RWPE2 (cell line): ENCODE measurements around the gene FSCN2.
A peak's percentile ranks its signal among the peaks of the same experiment; 100 is the strongest.

Source experiments
- ATAC-seq: fragments of 200-7000 bp; cut with Tn5 transposase; 3 replicates; pipeline ENCODE4 v1.9.1; 2021; ENCODE audit warnings: low read depth
- DNase-seq: peaks from one replicate; pipeline ENCODE4 v3.0.0-alpha.2; 2020; ENCODE audit warnings: low spot score
- H3K27ac ChIP-seq: fragments of 450-650 bp; 2 replicates; pipeline ENCODE4 v1.5.1; 2017; ENCODE audit warnings: mild to moderate bottlenecking; ENCODE audit not compliant: poor library complexity, severe bottlenecking
- H3K27me3 ChIP-seq: fragments of 250-450 bp; sonication (Bioruptor Pico); 2 replicates; pipeline ENCODE4 v1.5.1; 2021; ENCODE audit warnings: mild to moderate bottlenecking, moderate library complexity; ENCODE audit not compliant: insufficient read depth, poor library complexity, severe bottlenecking
- H3K36me3 ChIP-seq: fragments of 250-450 bp; sonication (Bioruptor Pico); 2 replicates; pipeline ENCODE4 v1.5.1; 2020; ENCODE audit warnings: low read depth, mild to moderate bottlenecking, moderate library complexity
- H3K4me1 ChIP-seq: fragments of 250-450 bp; sonication (Bioruptor Pico); 2 replicates; pipeline ENCODE4 v1.5.1; 2021; ENCODE audit warnings: mild to moderate bottlenecking, moderate library complexity; ENCODE audit not compliant: insufficient read depth, poor library complexity, severe bottlenecking
- H3K4me3 ChIP-seq: fragments of 250-450 bp; sonication (Bioruptor Pico); 2 replicates; pipeline ENCODE4 v1.5.1; 2021; ENCODE audit warnings: mild to moderate bottlenecking, moderate library complexity; ENCODE audit not compliant: severe bottlenecking
- H3K9me3 ChIP-seq: fragments of 250-450 bp; sonication (Bioruptor Pico); 2 replicates; pipeline ENCODE4 v1.5.1; 2021; ENCODE audit warnings: mild to moderate bottlenecking, moderate library complexity; ENCODE audit not compliant: severe bottlenecking
- TF ChIP-seq, protein P1 (sequence below): fragments of 450-650 bp; IDR thresholded peaks from one replicate; pipeline ENCODE4 v1.5.1; 2017; ENCODE audit warnings: mild to moderate bottlenecking, moderate library complexity; ENCODE audit not compliant: poor library complexity, severe bottlenecking

Gene FSCN2

DNA sequence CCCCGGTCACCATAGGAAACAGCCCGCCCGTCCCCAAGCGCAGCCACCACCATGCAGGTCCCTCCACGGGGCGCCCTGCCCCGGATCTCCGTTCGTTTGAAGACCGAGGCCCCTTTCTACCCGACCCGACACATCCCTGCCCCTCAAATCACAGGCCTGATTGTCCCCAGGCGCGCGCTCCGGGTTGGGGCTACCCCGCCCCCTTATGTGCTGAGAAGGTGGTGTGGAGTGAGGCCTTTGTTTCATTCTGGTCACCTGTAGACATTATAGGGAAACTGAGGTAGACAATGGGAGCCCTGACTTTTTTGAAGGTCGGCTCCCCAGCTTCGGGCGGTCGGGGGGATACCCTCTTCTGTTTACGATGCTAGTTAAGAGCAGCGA, 14.8 kb upstream of the FSCN2 start:
- Histone ChIP-seq H3K36me3 (peaks cover 36% of the 10 kb centered on the region), H3K4me1 (peaks cover 5% of the 10 kb centered on the region), H3K27ac (peak overlapping the region; percentile 97), H3K9me3 (no peaks in the 10 kb centered on the region), H3K4me3 (peak overlapping the region; percentile 66), H3K27me3 (no peaks in the 10 kb centered on the region)
- TF ChIP-seq, protein P1, sequence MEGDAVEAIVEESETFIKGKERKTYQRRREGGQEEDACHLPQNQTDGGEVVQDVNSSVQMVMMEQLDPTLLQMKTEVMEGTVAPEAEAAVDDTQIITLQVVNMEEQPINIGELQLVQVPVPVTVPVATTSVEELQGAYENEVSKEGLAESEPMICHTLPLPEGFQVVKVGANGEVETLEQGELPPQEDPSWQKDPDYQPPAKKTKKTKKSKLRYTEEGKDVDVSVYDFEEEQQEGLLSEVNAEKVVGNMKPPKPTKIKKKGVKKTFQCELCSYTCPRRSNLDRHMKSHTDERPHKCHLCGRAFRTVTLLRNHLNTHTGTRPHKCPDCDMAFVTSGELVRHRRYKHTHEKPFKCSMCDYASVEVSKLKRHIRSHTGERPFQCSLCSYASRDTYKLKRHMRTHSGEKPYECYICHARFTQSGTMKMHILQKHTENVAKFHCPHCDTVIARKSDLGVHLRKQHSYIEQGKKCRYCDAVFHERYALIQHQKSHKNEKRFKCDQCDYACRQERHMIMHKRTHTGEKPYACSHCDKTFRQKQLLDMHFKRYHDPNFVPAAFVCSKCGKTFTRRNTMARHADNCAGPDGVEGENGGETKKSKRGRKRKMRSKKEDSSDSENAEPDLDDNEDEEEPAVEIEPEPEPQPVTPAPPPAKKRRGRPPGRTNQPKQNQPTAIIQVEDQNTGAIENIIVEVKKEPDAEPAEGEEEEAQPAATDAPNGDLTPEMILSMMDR, result no peak
- ATAC-seq (peak; percentile 6; the same call in 2 of the 3 replicates), DNase-seq (no peak)

DNA sequence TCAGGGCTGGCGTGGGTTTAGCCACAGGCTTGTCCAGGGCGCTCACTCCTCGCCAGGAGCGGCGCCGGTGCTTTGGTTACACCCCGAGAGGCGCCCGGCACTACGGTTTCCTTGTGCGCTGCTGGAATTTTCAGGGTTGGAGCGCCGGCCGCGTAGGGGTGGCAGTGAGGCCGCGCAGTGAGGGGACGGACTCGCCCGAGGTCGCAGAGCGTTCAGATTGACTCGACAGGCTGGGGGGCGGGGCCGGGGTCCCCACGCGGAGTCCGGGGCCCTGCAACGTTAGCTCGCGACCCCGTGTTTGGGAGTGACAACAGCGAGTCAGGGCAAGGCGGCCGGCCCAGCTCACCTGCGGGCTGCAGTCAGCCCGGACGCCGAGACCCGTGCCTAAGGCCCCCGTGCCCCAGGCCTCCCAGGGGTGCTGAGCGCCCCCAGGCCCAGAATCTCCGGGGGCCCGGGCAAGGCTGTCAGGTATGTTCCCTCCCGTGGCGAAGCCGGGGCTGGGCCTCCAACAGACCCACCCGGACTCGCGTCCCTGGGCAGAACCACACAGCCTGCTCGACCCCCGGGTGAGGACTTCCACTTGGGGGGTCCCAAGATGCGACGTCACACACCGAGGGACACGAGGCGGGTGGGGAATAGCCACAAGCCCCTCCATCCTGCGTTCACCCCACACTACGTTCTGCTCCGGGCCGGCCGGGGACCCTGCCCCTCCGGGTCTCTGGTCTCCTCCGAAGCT, 14.3 kb upstream of the FSCN2 start:
- H3K36me3 ChIP-seq, result peaks cover 34% of the 10 kb centered on the region

DNA sequence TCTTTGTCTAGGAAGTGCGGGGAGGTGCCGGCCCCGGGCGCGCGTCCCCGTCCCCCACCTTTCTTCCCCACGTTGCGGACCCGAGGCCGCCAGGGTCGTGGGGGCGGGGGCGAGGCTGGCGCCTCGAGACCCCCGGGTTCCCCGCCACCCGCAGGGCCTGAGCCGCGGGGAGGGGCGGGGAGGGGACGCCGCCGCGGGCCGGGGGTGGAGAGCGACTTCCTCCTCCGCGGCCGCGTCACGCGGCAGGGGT, 13.8 kb upstream of the FSCN2 start:
- H3K4me1 ChIP-seq, result peaks cover 5% of the 10 kb centered on the region
- H3K27me3 ChIP-seq, result no peaks in the 10 kb centered on the region
- no peak; the same call in 2 of the 3 replicates for ATAC-seq
- no peak for DNase-seq
- peak overlapping the region; percentile 97 for H3K27ac ChIP-seq
- peaks cover 29% of the 10 kb centered on the region for H3K36me3 ChIP-seq
- H3K9me3 ChIP-seq, result no peaks in the 10 kb centered on the region
- H3K4me3 ChIP-seq, result peak overlapping the region; percentile 66
- TF ChIP-seq, protein P1, result no peak

More for the DNA sequence above, 14.3 kb upstream of the FSCN2 start:
- peak; percentile 22 for ATAC-seq
- TF ChIP-seq, protein P1, result no peak
- peaks cover 5% of the 10 kb centered on the region for H3K4me1 ChIP-seq
- no peaks in the 10 kb centered on the region for H3K9me3 ChIP-seq
- H3K4me3 ChIP-seq, result peak overlapping the region; percentile 66
- no peaks in the 10 kb centered on the region for H3K27me3 ChIP-seq
- DNase-seq, result peak; percentile 84
- peak overlapping the region; percentile 97 for H3K27ac ChIP-seq

DNA sequence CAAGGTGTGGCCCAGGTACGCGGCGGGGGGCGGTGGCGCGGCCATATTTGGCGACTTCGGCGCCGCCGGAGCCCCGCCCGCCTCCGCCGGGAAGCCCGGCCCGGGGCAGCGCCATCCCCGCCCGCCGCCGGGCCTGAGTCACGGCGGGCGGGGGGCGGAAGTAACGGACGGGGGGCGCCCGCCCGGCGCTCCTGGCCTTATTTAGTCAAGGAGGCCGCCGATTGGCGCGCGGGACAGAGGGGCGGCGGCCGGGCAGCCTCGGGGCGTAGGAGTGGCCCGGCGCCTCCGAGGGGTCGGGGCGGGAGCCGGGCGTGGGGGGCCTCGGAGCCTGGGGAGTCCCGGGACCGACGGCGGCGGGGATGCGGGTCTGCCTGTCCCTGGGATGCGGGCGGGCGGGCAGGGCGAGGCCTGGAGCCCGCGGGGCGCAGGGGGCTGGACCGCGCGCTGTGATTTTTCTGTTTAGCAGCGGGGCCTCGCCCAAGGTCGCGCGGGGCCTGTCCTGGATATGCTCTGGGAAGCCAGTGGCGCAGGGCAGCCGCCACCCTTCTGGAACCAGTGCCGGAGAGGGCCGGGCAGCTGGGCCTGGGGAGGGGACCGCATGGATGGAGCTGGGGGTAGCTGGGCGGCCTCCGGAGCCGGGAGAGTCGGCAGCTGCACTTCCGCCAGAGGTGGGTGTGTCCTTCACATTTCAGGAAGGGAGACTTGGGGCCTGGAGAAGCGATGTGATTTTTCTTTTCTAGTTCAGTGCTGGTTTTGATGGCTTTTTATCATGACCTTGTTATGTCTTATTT, 13.2 kb upstream of the FSCN2 start:
- no peaks in the 10 kb centered on the region for H3K27me3 ChIP-seq
- peaks cover 24% of the 10 kb centered on the region for H3K36me3 ChIP-seq
- peak overlapping the region; percentile 97 for H3K27ac ChIP-seq
- TF ChIP-seq, protein P1, result no peak
- DNase-seq (peak; percentile 87), ATAC-seq (peak; percentile 16)
- H3K4me3 ChIP-seq, result peak overlapping the region; percentile 66
- H3K9me3 ChIP-seq, result no peaks in the 10 kb centered on the region
- H3K4me1 ChIP-seq, result peaks cover 5% of the 10 kb centered on the region
